NOMO-1 (cell line): ENCODE measurements around the gene CYB561.

Experiments
- DNase-seq, 2 experiments: peaks; one replicate each; lab custom pipeline; 2025; ENCODE audit not compliant: unreplicated experiment in 2 of 2; lab: John Stamatoyannopoulos, UW

Gene CYB561, protein sequence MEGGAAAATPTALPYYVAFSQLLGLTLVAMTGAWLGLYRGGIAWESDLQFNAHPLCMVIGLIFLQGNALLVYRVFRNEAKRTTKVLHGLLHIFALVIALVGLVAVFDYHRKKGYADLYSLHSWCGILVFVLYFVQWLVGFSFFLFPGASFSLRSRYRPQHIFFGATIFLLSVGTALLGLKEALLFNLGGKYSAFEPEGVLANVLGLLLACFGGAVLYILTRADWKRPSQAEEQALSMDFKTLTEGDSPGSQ

DNA sequence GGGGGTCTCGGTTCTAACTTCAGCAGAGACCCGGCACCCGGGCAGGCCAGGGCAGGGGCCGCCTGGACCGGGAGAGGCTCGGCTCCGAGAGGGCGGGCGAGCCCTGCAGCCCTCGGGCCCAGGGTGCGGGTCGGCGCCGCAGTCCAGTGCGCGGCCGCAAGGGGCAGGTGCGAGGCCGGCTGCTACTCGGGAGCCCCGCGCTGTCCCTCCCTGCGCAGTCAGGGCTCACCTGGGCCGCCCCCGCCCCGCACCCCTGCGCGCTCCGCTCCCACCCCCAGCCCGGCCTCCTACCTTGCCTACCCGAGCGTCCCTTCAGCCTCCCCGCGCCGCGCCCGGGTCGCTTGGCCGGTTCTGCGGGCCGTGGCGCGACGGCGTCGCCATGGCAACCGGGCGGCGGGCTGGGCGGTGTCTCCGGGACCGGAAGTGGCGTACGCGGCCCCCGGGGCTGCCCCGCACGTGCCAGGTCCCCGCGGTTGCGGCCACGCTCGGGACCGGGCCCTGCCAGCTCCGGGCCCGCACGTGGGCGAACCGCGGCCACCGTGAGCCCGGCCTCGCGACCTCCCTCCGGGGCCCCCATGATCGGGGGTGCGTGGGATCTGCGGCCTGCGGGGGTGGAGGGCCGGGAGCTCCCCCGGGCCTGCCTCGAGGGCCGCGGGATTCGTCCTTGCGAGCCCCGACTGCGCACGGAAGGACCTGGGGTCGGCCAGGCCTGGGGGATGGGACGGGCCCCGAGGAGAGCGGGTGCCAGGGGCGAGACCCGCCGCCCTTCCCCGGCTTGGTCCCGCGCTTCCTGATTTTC, at the start of gene CYB561:
CYB561 (minus strand) TSS at position 353 of the 799 bp plus-strand sequence. CDS start 8,759 bp downstream, outside the sequence.
- peak; percentile 58 to 63 for DNase-seq

DNA sequence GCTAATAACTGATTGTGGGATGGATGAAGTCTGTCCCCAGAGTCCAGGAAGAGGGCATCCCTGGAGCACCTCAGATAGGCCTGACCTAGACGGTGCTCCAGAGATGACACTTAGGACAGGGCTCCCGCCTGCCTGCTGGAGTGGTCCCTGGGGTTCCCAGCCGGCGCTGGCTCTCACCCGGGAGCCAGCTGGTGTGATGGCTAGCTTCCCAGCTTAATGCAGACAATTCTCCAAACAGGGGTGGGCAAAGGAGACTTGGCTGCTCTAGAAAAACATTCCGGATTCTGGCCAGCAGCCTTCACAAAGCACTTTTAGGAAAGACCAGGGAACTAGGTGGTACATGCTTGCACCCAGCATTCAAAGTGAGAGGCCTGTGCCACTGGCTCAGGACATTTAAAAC, 49.4 kb upstream of the CYB561 start:
- no peak for DNase-seq

DNA sequence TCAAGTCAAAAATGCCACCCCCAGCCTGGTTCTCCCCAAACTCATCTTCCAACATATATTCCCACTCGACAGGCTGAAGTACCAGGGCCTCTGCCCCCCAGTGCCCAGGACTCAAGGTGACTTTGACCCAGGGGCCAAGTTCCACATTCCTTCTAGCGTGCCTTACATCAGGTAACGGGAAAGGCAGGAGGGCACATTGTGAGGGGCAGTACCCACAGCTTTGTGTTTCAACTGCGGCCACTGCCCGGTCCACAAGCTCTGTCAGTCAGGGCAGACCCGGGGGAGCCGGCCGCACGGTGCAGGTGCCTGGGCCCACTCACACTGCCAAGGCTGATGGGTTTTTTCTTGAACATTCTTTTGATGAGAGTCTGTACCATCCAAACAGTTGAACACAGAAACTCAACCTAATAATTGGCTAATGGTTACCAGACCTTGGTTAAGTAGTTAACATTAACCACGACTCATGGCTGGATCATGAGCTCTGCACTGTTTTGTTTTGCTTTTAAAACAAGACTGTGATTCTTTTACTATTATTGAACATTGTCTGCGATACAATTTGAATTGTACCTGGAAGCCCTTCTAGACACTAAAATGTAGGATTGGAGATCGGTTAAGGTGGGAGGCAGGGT, 48.3 kb upstream of the CYB561 start:
- no peak for DNase-seq

DNA sequence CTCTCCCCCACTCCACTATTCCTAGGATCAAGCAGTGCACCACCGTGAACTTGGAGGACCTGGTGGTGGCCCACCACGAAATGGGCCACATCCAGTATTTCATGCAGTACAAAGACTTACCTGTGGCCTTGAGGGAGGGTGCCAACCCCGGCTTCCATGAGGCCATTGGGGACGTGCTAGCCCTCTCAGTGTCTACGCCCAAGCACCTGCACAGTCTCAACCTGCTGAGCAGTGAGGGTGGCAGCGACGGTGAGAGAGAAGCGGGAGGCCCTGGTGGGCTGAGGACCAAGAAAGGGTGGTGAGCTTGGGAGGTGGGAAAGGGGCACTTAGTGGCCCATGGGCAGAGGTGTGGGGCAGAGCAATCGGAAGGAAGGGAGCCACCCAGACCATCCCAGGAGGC, 47.3 kb upstream of the CYB561 start:
- DNase-seq: no peak

DNA sequence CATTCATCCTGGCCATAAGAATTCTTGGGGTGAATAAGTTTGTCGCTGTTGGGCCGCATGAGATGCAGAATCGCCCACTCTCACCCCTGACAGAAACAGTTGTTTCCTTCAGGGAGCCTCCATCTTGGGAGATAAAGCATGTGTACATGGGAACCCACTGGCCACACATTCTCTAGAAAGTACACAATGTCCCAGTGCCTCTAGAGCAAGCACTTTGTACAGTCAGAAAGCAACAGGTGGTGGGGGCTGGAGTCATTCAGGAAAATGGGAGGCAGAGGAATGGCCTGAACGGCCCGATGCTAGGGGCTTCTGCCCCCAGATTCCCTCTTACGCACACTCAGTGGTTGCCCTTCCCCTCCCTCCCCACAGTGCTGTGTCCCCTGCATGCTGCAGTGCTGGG, 46.8 kb upstream of the CYB561 start:
- no peak for DNase-seq

DNA sequence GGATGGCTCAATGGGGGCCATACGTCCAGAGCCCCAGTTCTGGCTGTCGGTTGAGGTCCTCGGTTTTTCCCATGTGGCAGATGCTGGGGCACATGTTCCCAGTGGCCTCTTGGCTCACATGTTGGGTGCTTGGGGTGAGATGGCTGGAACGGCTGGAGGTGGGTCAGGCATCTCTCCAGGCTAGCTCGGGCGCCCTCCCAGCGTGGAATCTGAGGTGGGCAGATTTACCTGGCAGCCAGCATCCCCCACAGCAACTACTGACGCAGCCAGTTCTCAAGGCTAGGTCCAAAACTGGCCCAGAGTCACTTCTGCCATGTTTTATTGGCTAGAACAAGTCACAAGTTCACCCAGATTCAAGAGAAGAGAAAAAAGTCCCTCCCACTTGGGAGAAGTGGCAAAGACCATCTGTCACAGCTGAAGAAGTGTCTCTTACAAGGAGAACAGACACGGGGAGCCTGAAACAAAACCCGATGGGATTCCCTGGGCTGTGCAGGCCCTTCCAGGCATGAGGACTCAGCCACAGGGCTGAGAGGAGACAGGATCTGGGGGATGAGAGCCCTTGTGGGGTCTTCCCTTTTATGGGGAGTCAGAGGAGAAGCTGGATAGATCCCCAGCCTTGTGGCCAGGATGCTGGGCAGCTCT, 46.0 kb upstream of the CYB561 start:
- no peak for DNase-seq

DNA sequence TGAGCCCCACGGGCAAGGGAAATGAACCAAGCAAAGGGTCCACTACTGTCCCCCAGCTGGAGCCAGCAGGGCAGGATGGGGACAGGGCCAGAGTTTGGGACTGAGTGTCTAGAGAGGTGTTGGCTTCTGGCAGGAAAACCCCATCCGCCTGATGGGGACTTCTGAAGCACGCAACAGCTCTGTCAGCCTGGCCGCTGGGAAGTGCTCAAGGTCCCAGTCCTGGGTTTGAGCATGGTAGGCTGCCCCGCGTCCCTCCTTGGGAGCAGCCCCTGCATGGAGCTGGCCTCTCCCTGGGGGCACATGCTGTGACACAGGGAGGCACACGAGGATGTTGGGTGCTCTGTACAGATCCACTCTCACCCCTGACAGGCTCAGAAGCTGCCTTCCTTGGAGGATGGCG, 45.3 kb upstream of the CYB561 start:
- no peak for DNase-seq

DNA sequence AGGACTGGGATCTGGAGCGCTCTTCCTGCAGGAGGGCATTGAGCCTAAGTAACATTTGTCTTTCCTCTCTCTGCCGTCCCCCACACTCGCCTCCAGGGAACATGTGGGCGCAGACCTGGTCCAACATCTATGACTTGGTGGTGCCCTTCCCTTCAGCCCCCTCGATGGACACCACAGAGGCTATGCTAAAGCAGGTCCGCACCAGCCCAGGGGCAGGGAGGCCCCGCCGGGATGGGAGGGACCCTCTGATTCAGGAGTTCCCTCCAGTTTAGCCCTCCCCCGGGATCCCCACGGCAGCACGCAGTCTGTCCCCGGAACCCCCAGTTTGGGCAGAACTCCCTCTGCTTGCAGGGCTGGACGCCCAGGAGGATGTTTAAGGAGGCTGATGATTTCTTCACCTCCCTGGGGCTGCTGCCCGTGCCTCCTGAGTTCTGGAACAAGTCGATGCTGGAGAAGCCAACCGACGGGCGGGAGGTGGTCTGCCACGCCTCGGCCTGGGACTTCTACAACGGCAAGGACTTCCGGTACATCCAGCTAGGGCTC, 44.8 kb upstream of the CYB561 start:
- no peak for DNase-seq

DNA sequence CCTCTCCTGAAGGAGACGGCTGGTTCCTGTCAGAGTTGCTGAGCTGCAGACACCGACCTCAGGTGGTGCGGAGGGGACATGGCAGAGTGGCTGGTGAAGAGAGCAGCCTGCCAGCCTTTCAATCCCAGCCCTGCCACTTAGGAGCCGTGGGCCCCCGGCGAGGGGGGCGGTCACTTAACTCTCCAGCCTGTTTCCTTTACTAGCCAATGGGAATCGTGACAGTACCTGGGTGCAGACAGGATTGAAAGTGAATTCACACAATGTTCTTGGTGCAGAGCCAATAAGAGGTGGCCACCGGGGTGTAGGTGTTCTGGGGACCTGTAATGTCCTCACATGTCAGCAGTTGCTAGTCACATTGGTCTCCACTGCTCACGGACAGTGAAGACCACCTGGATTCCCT, 44.2 kb upstream of the CYB561 start:
- DNase-seq: no peak

DNA sequence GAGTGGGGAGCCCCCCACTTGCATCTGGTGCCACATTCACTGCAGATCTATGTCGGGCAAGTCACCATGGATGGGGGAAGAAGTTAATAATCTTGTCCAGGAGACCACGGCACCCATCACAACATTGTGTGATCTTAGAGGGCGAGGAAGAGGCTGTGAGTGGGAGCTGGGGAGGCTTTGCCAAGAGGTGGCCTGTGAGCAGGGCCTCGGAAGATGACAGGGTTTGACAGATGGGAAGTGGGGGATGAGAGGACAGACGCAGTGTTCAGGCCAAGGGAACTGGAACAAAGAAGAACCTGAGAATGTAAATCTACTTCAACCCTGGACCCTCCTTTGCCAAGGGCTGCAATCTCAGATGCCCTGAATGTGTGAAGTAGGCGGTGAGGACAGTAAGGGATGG, 43.2 kb upstream of the CYB561 start:
- no peak for DNase-seq

DNA sequence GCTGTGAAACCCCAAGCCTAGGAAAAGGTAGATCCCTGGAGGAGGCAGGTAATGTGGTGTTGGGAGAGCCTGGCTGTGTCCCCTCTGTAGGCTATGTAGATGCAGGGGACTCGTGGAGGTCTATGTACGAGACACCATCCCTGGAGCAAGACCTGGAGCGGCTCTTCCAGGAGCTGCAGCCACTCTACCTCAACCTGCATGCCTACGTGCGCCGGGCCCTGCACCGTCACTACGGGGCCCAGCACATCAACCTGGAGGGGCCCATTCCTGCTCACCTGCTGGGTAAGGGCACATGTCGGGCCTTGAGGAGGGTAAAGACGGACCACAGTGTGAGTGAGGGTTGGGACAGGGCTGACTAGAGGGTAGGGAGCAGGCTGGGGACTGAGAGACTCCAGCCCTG, 42.7 kb upstream of the CYB561 start:
- DNase-seq: no peak

DNA sequence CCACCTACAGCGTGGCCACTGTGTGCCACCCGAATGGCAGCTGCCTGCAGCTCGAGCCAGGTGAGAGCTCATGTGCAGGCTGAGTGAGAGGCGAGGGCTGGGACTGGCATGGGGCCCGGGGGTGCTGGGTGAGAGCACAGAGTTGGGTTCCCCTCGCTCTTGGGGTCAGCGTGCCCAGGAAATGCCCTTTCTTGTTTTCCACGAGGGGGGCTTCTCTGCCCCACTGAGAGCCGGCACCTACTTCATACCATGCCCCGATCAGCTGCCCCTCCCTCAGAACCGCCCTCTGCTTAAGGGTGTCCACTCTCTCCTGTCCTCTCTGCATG, 40.9 kb upstream of the CYB561 start:
- DNase-seq: no peak

DNA sequence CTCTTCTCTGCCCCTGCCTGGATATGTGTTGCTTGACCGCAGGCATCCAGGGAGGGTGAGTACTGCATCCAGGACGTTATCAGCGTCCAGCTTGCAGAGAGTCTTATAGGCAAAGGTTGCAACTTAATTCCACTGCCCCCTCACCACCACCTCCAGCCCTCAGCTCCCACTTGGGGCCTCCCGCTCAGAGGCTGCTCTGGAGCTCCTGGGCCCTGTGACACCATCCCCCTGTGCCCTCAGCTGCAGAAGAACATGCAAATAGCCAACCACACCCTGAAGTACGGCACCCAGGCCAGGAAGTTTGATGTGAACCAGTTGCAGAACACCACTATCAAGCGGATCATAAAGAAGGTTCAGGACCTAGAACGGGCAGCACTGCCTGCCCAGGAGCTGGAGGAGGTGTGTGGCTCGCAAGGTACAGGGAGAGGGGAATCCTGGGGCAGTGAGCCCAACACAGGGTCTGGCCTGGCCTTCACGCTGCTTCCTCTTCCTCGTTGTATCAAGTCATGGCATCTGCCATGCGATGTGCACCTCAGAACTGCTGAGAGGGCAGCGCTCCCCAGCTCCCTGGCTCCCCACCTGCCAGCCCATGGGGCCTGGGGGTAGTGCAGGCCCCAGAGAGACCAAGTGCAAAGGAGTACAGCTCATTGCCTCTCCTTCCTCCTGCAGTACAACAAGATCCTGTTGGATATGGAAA, 40.4 kb upstream of the CYB561 start:
- DNase-seq: no peak

DNA sequence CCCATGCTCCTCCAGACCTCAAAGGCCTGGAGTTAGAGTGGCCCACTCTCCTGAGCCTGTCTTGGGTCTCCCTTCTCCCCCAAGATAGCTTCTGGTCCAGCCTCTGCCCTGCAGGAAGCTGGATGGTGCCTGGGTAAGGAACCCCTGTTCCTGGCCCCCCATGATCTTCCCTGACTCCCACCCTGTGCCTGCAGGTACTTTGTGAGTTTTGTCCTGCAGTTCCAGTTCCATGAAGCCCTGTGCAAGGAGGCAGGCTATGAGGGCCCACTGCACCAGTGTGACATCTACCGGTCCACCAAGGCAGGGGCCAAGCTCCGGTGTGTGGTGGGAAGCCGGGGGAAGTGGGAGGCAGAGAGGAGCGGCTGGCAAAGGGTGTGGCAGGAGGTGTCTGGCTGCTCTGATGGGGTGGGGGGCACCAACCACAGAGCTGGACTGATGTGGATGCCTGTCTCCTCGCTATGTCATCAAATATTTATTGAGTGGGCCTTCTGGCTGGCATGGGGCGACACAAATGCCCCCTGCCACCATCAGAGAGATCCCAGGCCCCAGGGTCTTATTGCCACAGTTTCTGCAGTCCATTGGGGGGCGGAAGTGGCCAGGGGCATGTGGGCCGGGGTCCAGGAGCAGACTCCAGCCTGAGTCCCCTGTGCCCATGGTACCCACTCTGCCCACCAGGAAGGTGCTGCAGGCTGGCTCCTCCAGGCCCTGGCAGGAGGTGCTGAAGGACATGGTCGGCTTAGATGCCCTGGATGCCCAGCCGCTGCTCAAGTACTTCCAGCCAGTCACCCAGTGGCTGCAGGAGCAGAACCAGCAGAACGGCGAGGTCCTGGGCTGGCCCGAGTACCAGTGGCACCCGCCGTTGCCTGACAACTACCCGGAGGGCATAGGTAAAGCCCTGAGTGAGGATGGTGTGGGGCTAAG, 37.8 kb upstream of the CYB561 start:
- DNase-seq: no peak

DNA sequence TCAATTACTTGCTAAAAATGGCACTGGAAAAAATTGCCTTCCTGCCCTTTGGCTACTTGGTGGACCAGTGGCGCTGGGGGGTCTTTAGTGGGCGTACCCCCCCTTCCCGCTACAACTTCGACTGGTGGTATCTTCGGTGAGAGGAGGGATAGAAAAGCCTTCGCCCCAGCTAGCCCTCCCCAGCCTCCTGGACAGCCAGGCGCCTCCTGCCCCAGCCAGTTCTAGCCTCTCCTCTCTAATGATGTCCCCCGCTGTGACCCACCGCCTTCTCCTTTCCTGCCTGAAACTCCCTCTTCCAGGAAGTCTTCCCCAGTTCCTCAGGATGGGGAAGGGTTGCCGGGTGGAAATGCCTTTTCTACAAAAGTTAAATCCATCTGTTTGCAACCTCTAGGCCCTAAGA, 36.9 kb upstream of the CYB561 start:
- no peak for DNase-seq

DNA sequence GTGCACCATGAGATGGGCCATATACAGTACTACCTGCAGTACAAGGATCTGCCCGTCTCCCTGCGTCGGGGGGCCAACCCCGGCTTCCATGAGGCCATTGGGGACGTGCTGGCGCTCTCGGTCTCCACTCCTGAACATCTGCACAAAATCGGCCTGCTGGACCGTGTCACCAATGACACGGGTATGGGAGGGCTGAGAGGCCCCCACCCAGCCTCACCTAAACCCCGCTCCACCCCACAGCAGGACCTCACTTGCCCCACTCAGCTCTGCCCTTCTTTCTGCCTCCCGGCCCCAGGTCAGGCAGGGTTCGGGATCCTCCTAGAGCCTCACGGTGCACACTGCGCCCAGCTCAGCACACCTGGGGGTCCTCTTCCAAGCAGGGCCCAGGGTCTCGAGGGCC, 36.4 kb upstream of the CYB561 start:
- no peak for DNase-seq

DNA sequence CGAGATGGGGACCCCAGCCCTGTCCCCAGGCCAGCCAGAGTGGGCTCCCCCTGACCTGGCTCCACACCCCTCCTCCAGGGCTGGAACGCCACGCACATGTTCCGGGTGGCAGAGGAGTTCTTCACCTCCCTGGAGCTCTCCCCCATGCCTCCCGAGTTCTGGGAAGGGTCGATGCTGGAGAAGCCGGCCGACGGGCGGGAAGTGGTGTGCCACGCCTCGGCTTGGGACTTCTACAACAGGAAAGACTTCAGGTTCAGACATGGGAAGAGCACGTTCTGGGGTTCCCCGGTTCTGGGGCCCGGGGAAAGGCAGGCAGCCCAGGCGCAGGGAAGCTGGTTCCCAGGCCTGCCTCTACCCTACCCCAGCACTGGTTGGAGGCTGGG, 35.4 kb upstream of the CYB561 start:
- DNase-seq: no peak

DNA sequence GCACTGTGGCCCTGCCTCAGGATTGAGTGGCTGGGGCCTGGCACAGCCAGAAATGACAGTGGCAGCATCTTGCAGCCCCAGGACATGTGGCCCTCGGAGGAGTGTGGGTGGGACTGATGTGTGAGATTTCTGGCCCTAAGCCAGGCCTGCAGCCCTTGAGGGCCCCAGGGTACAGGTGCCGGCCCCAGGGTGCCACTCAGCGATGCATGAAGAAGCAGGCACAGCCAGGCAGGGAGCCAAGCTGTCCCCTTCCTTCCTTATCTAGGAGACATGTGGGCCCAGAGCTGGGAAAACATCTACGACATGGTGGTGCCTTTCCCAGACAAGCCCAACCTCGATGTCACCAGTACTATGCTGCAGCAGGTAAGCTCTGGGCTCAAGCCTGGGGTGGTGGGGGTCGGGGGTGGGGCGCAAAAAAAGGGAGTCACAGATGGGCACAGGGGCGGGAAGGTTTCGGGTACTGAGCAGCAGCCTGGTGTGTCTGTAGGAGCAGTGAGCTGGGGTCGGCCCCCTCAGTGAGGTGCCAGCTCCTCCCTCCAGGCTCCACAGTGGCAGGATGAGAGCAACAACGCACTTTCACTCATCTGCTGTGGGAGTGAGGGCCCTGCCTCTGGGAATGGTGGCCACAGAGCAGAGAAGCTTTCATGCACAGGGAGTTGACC, 34.9 kb upstream of the CYB561 start:
- DNase-seq: no peak

DNA sequence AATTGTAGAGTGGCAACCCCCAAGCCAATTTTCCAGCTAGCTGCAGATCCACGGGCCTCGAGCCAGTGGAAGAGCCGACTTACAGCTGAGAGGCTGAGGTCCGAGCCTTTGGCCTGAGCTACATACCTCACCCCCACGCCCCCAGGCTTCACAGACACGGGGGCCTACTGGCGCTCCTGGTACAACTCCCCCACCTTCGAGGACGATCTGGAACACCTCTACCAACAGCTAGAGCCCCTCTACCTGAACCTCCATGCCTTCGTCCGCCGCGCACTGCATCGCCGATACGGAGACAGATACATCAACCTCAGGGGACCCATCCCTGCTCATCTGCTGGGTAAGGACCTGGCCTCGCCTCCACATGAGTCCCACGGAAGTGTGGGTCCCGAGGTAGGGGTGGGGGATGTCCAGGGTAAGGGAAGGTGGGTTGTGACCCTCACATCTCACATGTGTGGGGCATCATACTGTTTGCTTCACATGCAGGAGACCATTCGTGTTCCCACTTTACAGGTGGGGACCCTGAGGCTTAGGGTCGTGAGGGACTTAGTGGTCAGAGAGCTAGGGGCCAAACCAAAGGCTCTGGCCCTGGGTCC, 34.2 kb upstream of the CYB561 start:
- DNase-seq: no peak
